Karpas-422 (cell line): ENCODE data around the gene IGSF21. TPM values are rescaled to one million over a fixed set of nuclear protein-coding genes. Genes with fewer than 3 reads are reported as not detected.
A peak's percentile ranks its signal among the peaks of the same experiment; 100 is the strongest.

ENCODE experiments used
- DNase-seq: peaks from one replicate; pipeline ENCODE4 v3.0.0-alpha.2; 2015
- H2AFZ ChIP-seq: fragments of 200-600 bp; sonication (generic); 2 replicates; pipeline ENCODE4 v1.6.1; 2014; ENCODE audit warnings: antibody characterized with exemption, low read length, mixed read lengths
- H3K27ac ChIP-seq: fragments of 200-600 bp; sonication (generic); 2 replicates; pipeline ENCODE4 v1.5.1; 2014; ENCODE audit warnings: mild to moderate bottlenecking, low read length, moderate library complexity
- H3K27me3 ChIP-seq: fragments of 200-600 bp; sonication (generic); 2 replicates; pipeline ENCODE4 v1.6.1; 2014; ENCODE audit warnings: low read length, mixed read lengths
- H3K36me3 ChIP-seq: fragments of 200-600 bp; sonication (generic); 2 replicates; pipeline ENCODE4 v1.6.1; 2014; ENCODE audit warnings: low read length, mixed read lengths; ENCODE audit not compliant: insufficient read depth
- H3K4me1 ChIP-seq: fragments of 200-600 bp; sonication (generic); 2 replicates; pipeline ENCODE4 v1.6.1; 2014; ENCODE audit warnings: mild to moderate bottlenecking, low read length, mixed read lengths
- H3K4me2 ChIP-seq: fragments of 200-600 bp; sonication (generic); 2 replicates; pipeline ENCODE4 v1.6.1; 2014; ENCODE audit warnings: low read length, low read depth, mild to moderate bottlenecking; ENCODE audit not compliant: poor library complexity, severe bottlenecking
- H3K4me3 ChIP-seq: fragments of 200-600 bp; sonication (generic); 2 replicates; pipeline ENCODE4 v1.5.1; 2014; ENCODE audit warnings: mild to moderate bottlenecking, antibody characterized with exemption, low read length, mixed read lengths
- H3K79me2 ChIP-seq: fragments of 200-600 bp; sonication (generic); 2 replicates; pipeline ENCODE4 v1.6.1; 2014; ENCODE audit warnings: mild to moderate bottlenecking, low read length, mixed read lengths
- H3K9ac ChIP-seq: fragments of 200-600 bp; sonication (generic); 2 replicates; pipeline ENCODE4 v1.6.0; 2014; ENCODE audit warnings: low read length
- H3K9me2 ChIP-seq: fragments of 200-600 bp; sonication (generic), shearing (Covaris generic); replicated peaks from 2 replicates; pipeline ENCODE4 v1.6.0; 2014; ENCODE audit warnings: mild to moderate bottlenecking, low read length, moderate library complexity; ENCODE audit not compliant: insufficient read depth
- H3K9me3 ChIP-seq: fragments of 300-700, 200-600 bp; sonication (generic); 2 replicates; pipeline ENCODE4 v1.6.1; 2014; ENCODE audit warnings: low read length, mixed read lengths
- H4K20me1 ChIP-seq: fragments of 200-600 bp; sonication (generic); 2 replicates; pipeline ENCODE4 v1.6.1; 2014; ENCODE audit warnings: mild to moderate bottlenecking, antibody characterized with exemption, low read length, low read depth; ENCODE audit not compliant: insufficient read depth
- total RNA-seq: library from RNA; depleted of rRNA; stranded (reverse); fragments of >200 nt; shearing (Covaris generic); gene quantifications from 2 replicates; pipeline ENCODE4 v1.2.3, GENCODE V29; 2014; ENCODE audit warnings: low replicate concordance

IGSF21 gene
- total RNA-seq, 1 experiment from 2014 or later: 0.26 TPM

GRCh38 chr1:18239671-18240070 lies 132.1 kb downstream of the IGSF21 start:
- Histone ChIP-seq H3K9ac (no peak overlapping the region), H3K27ac (no peak overlapping the region), H3K4me1 (peaks cover 5% of the 10 kb centered on the region; the same call in 1 of the 2 replicates), H3K4me2 (no peak overlapping the region), H3K9me2 (no peaks in the 10 kb centered on the region), H3K79me2 (no peaks in the 10 kb centered on the region), H3K36me3 (no peaks in the 10 kb centered on the region), H3K27me3 (no peaks in the 10 kb centered on the region; the same call in 1 of the 2 replicates), H3K9me3 (peaks cover 11% of the 10 kb centered on the region; the same call in 1 of the 2 replicates), H3K4me3 (no peak overlapping the region), H4K20me1 (no peaks in the 10 kb centered on the region), H2AFZ (no peak overlapping the region)
- no peak for DNase-seq

DNA sequence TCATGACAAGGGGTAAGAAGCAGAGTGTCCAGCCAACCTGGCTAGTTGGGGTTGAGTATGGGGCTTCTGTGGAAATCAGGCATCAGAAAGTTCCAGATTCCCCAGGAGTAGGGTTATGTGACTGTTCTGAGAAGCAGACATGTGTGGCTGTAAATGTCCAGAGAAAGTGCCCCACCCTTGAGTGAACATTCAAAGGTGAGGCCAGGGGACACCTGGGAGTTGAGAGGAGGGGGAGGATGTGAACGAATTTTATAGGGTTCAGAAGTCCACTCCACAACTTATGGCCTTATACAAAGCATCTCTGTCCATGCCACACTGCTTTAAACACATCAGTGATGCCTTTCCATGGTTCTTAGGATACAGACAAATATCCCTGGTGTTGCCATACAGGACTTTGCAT lies 133.3 kb downstream of the IGSF21 start:
- no peak overlapping the region for H3K4me3 ChIP-seq
- H3K36me3 ChIP-seq: no peaks in the 10 kb centered on the region
- H2AFZ ChIP-seq: no peak overlapping the region
- no peaks in the 10 kb centered on the region for H3K79me2 ChIP-seq
- H3K4me1 ChIP-seq: peaks cover 5% of the 10 kb centered on the region; the same call in 1 of the 2 replicates
- no peak for DNase-seq
- H3K27ac ChIP-seq: no peak overlapping the region
- H3K9me3 ChIP-seq: peaks cover under 1% of the 10 kb centered on the region; the same call in 1 of the 2 replicates
- no peak overlapping the region for H3K4me2 ChIP-seq
- H4K20me1 ChIP-seq: no peaks in the 10 kb centered on the region
- H3K9me2 ChIP-seq: no peaks in the 10 kb centered on the region
- H3K9ac ChIP-seq: no peak overlapping the region
- H3K27me3 ChIP-seq: no peaks in the 10 kb centered on the region; the same call in 1 of the 2 replicates

GRCh38 chr1:18241891-18242290 lies 134.3 kb downstream of the IGSF21 start:
- Histone ChIP-seq H3K36me3 (no peaks in the 10 kb centered on the region), H3K4me3 (no peak overlapping the region), H3K9ac (no peak overlapping the region), H3K27ac (no peak overlapping the region), H3K4me2 (no peak overlapping the region), H3K9me2 (no peaks in the 10 kb centered on the region), H2AFZ (no peak overlapping the region), H4K20me1 (no peaks in the 10 kb centered on the region), H3K4me1 (no peaks in the 10 kb centered on the region), H3K79me2 (no peaks in the 10 kb centered on the region), H3K9me3 (no peaks in the 10 kb centered on the region), H3K27me3 (no peaks in the 10 kb centered on the region; the same call in 1 of the 2 replicates)
- no peak for DNase-seq

GRCh38 chr1:18243503-18244175 lies 136.0 kb downstream of the IGSF21 start:
- no peak overlapping the region for H3K9ac ChIP-seq
- DNase-seq: no peak
- H3K4me1 ChIP-seq: no peaks in the 10 kb centered on the region

DNA sequence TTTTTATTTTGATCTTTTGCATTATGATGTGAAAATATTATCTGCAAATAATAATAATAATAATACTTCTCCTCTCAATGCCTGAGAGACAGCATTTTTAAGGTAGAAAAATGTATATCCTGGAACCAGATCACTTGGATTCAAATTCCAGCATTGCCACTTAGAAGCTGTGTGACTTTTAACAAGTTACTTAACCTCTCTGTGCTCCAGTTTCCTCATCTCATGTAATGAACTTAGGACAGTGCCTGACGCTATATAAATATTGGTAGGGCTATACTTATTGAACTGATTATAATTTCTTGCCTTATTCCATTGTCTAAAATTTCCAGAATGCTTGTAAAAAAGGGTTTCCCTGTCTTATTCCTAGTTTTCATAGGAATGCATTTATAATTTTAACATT lies 137.2 kb downstream of the IGSF21 start:
- H3K4me2 ChIP-seq: no peak overlapping the region
- H4K20me1 ChIP-seq: no peaks in the 10 kb centered on the region
- no peak overlapping the region for H3K9ac ChIP-seq
- H2AFZ ChIP-seq: no peak overlapping the region
- H3K27ac ChIP-seq: no peak overlapping the region
- no peaks in the 10 kb centered on the region for H3K9me2 ChIP-seq
- no peaks in the 10 kb centered on the region for H3K27me3 ChIP-seq
- H3K4me1 ChIP-seq: no peaks in the 10 kb centered on the region
- no peaks in the 10 kb centered on the region for H3K9me3 ChIP-seq
- no peak for DNase-seq
- no peaks in the 10 kb centered on the region for H3K36me3 ChIP-seq
- no peaks in the 10 kb centered on the region for H3K79me2 ChIP-seq
- H3K4me3 ChIP-seq: no peak overlapping the region

More at GRCh38 chr1:18243503-18244175, 136.0 kb downstream of the IGSF21 start:
- H3K9me2 ChIP-seq: no peaks in the 10 kb centered on the region
- H3K79me2 ChIP-seq: no peaks in the 10 kb centered on the region
- H3K4me3 ChIP-seq: no peak overlapping the region
- H3K4me2 ChIP-seq: no peak overlapping the region
- H3K27ac ChIP-seq: no peak overlapping the region
- no peaks in the 10 kb centered on the region for H3K36me3 ChIP-seq
- H4K20me1 ChIP-seq: no peaks in the 10 kb centered on the region
- H3K9me3 ChIP-seq: no peaks in the 10 kb centered on the region
- H3K27me3 ChIP-seq: no peaks in the 10 kb centered on the region
- H2AFZ ChIP-seq: no peak overlapping the region

DNA sequence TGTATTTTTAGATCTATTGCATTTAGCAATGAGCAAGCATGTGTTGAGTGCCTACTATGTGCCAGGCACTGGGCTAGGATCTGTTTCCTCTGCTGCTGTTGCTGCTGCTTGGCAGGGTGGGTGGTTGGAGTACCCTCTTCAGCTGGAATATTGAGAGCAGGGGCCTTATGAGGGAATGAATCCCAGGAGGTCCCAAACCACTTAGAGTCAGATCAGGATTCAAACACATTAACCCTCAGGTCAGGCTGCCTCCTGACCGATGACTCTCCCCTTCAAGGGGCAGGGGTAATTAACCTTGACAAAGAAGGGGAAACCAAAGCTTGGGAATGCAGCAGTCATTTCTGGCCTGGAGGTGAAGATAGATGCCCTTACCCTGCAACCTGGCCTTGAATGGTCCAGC lies 138.0 kb downstream of the IGSF21 start:
- no peak overlapping the region for H3K4me2 ChIP-seq
- H3K27ac ChIP-seq: no peak overlapping the region
- H4K20me1 ChIP-seq: no peaks in the 10 kb centered on the region
- DNase-seq: no peak
- H3K36me3 ChIP-seq: no peaks in the 10 kb centered on the region
- no peaks in the 10 kb centered on the region for H3K27me3 ChIP-seq
- H3K79me2 ChIP-seq: no peaks in the 10 kb centered on the region
- H3K4me3 ChIP-seq: no peak overlapping the region
- H3K9me2 ChIP-seq: no peaks in the 10 kb centered on the region
- no peaks in the 10 kb centered on the region for H3K4me1 ChIP-seq
- no peak overlapping the region for H3K9ac ChIP-seq
- H2AFZ ChIP-seq: no peak overlapping the region
- no peaks in the 10 kb centered on the region for H3K9me3 ChIP-seq

- H3K4me1 ChIP-seq: no peaks in the 10 kb centered on the region
- H3K9ac ChIP-seq: no peak overlapping the region
- no peak overlapping the region for H3K27ac ChIP-seq
- no peaks in the 10 kb centered on the region for H3K9me2 ChIP-seq
- DNase-seq: peak; percentile 74
- no peak overlapping the region for H3K4me3 ChIP-seq
- H3K36me3 ChIP-seq: no peaks in the 10 kb centered on the region
- no peaks in the 10 kb centered on the region for H3K27me3 ChIP-seq
- no peaks in the 10 kb centered on the region for H3K9me3 ChIP-seq
- no peak overlapping the region for H2AFZ ChIP-seq
- H3K4me2 ChIP-seq: no peak overlapping the region
- no peaks in the 10 kb centered on the region for H4K20me1 ChIP-seq
- H3K79me2 ChIP-seq: no peaks in the 10 kb centered on the region
These were observed 138.9 kb downstream of the IGSF21 start for GRCh38 chr1:18246543-18246942.

GRCh38 chr1:18247151-18247550 lies 139.6 kb downstream of the IGSF21 start:
- Histone ChIP-seq H3K4me1 (no peaks in the 10 kb centered on the region), H3K27me3 (no peaks in the 10 kb centered on the region)

More at GRCh38 chr1:18247151-18247550, 139.6 kb downstream of the IGSF21 start:
- no peak overlapping the region for H2AFZ ChIP-seq
- no peaks in the 10 kb centered on the region for H4K20me1 ChIP-seq
- no peaks in the 10 kb centered on the region for H3K36me3 ChIP-seq
- no peaks in the 10 kb centered on the region for H3K9me2 ChIP-seq
- H3K9ac ChIP-seq: no peak overlapping the region
- DNase-seq: no peak
- H3K79me2 ChIP-seq: no peaks in the 10 kb centered on the region
- H3K9me3 ChIP-seq: no peaks in the 10 kb centered on the region
- no peak overlapping the region for H3K4me2 ChIP-seq
- H3K4me3 ChIP-seq: no peak overlapping the region
- H3K27ac ChIP-seq: no peak overlapping the region
